ENCODE results near the gene FABP6. TPM values are rescaled to one million over a fixed set of nuclear protein-coding genes. Genes with fewer than 3 reads are reported as not detected.

Gene FABP6
- total and polyA plus RNA-seq, 9 of the 15 experiments (the other 6 are each of a cell fraction or from before 2014, with no cell fraction given): 0.11 to 0.33 (median 0.21) TPM; not detected in 4

DNA sequence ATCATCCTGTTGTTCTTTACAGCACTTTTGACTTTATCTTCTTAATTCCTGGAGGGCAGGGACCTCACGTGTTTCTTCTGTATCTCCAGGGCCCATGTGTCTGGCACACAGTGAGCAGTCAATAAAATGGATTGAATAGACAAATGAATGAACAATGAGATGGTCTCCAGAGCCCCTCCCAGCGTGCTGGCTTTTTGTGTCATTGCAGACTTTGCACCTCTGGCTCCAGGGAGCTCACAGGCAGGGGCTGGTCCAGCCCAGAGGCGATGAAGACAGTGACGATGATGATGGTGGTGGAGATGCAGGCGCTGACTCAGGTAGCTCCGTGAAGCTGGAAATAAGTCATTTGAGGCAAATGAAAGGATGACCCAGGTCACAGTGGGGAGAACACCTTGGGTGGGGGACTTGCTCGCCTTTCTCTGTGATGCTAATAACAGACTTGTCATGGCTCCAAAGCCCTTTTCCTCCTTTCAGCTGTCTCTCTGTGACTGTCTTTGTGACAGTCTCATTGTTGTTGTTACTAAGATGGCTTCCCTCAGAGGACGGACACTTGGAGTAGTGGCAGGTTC lies 30.4 kb upstream of the FABP6 start (continued):
- no peak for TF ChIP-seq MYC (IDR thresholded peaks at IDR 0.05; ENCODE audit: low read depth, low read length)
- 0 out of 2 replicates have a peak, but pooled peaks have one; percentile 26 for TF ChIP-seq MYC (CRISPR knock-in tag; IDR thresholded peaks at IDR 0.05; ENCODE audit: borderline replicate concordance, low read depth)
- no peak for TF ChIP-seq ZNF41 (CRISPR knock-in tag; conservative IDR thresholded peaks at IDR 0.05)
- peak; percentile 36; the same call in 1 of the 2 replicates for TF ChIP-seq BHLHE40 (IDR thresholded peaks at IDR 0.05; ENCODE audit: low read length)
- TF ChIP-seq CREB1 (IDR thresholded peaks at IDR 0.05): no peak
- TF ChIP-seq CREB1 (CRISPR knock-in tag; IDR thresholded peaks at IDR 0.05): 0 out of 2 replicates have a peak, but pooled peaks have one; percentile 12
- 0 out of 2 replicates have a peak, but pooled peaks have one; percentile 7 for TF ChIP-seq GABPB1 (CRISPR knock-in tag; IDR thresholded peaks at IDR 0.05)
- TF ChIP-seq ZNF232 (CRISPR knock-in tag; IDR thresholded peaks at IDR 0.05): no peak

- FAIRE-seq: no peak
- ATAC-seq: peak; percentile 94
- POLR2A ChIA-PET: interaction anchor here (0.8 kb wide), 1 partner anchor 12 kb away, joined by 3 read pairs; no protein-coding TSS in a partner anchor
- TF ChIP-seq ZSCAN29 (IDR thresholded peaks at IDR 0.05): no peak
- no peak for TF ChIP-seq DPF2 (IDR thresholded peaks at IDR 0.05)
- no peak for TF ChIP-seq NR2F6 (CRISPR knock-in tag; IDR thresholded peaks at IDR 0.05)
- TF ChIP-seq CUX1 (CRISPR knock-in tag; IDR thresholded peaks at IDR 0.05): no peak
- TF ChIP-seq SUPT5H (IDR thresholded peaks at IDR 0.05): no peak
- no peak for TF ChIP-seq ASH1L (IDR thresholded peaks at IDR 0.05; ENCODE audit: borderline replicate concordance, low read depth, partially characterized antibody)
- no peak for TF ChIP-seq POLR2AphosphoS2 (IDR thresholded peaks at IDR 0.05; ENCODE audit: low read length)
- no peak for TF ChIP-seq ATF1 (CRISPR knock-in tag; IDR thresholded peaks at IDR 0.05)
- peak; percentile 69 for TF ChIP-seq ATF1 (tag; IDR thresholded peaks at IDR 0.05)
- no peak for TF ChIP-seq BRD9 (IDR thresholded peaks at IDR 0.05; ENCODE audit: low read depth, partially characterized antibody)
- TF ChIP-seq MIER1 (IDR thresholded peaks at IDR 0.05; ENCODE audit: low read depth): no peak
Observed at GRCh38 chr5:160199410-160199911, 29.8 kb upstream of the FABP6 start.

More at GRCh38 chr5:160199410-160199911, 29.8 kb upstream of the FABP6 start:
- Histone ChIP-seq H3K9me1 (ENCODE audit: control insufficient read depth, insufficient read depth, low read length) (peaks cover 3% of the 10 kb centered on the region), H3K9me3 (replicated peaks; ENCODE audit: control insufficient read depth, insufficient read depth, low read depth, low read length) (no peaks in the 10 kb centered on the region), H4K20me1 (replicated peaks; ENCODE audit: control insufficient read depth, insufficient read depth, low read length) (no peaks in the 10 kb centered on the region), H3K9ac (ENCODE audit: insufficient read depth in 1 of 2, low read depth in 2 of 2, low read length in 2 of 2) (peak overlapping the region in 1 of 2 experiments; percentile 75; a peak in 2 of 4 replicates), H2AFZ (ENCODE audit: low read depth, low read length) (peak overlapping the region; percentile 99), H3K4me3 (no peak overlapping the region), H3K27me3 (ENCODE audit: control insufficient read depth in 2 of 2, insufficient read depth in 2 of 2, low read length in 2 of 2) (no peaks in the 10 kb centered on the region), H3K27ac (ENCODE audit: extremely low read depth, low read depth, low read length) (no peak overlapping the region), H3K79me2 (ENCODE audit: control insufficient read depth, insufficient read depth, low read length) (no peaks in the 10 kb centered on the region), H3K4me1 (replicated peaks in 1 of 2; ENCODE audit: control insufficient read depth in 2 of 2, insufficient read depth in 2 of 2, low read length in 2 of 2) (peaks cover 27 to 29% of the 10 kb centered on the region in 2 experiments), H3K36me3 (ENCODE audit: control insufficient read depth, insufficient read depth, low read length) (no peaks in the 10 kb centered on the region), H3K4me2 (ENCODE audit: insufficient read depth, low read length) (peak overlapping the region; percentile 75)
- no TSS peak for BruUV-seq (replicated peaks)
- DNase-seq (ENCODE audit: extremely low read depth in 1 of 4, low spot score in 3 of 4): peak; percentile 78 to 89 (median 85)
- WGBS (ENCODE audit: insufficient coverage, low coverage, missing lambda C conversion rate): 14% methylated on average over 18 of the region's 30 CpGs
- intact Hi-C loops (cut with micrococcal nuclease): loop anchor here (1.0 to 5.0 kb wide), 4 partner anchors 43 to 192 kb away; no protein-coding TSS in a partner anchor
- in situ Hi-C loops (cut with MboI): loop anchor here (5.0 kb wide), 1 partner anchor 148 kb away; no protein-coding TSS in a partner anchor
- CTCF ChIA-PET (ENCODE audit: low intra/inter-chr PET ratio): interaction anchor here (0.6 to 2.8 kb wide), 4 partner anchors 146 to 339 kb away, joined by 3 to 33 read pairs (median 9); no protein-coding TSS in a partner anchor

Data from K562 (cell line).